DMS53 treated with DMSO at 0.1 percent for 48 hours (cell line): ENCODE results near the gene RXRG.

Experiments
- DNase-seq: peaks from one replicate; lab custom pipeline; 2025; ENCODE audit not compliant: unreplicated experiment; lab: John Stamatoyannopoulos, UW

Gene RXRG

DNA sequence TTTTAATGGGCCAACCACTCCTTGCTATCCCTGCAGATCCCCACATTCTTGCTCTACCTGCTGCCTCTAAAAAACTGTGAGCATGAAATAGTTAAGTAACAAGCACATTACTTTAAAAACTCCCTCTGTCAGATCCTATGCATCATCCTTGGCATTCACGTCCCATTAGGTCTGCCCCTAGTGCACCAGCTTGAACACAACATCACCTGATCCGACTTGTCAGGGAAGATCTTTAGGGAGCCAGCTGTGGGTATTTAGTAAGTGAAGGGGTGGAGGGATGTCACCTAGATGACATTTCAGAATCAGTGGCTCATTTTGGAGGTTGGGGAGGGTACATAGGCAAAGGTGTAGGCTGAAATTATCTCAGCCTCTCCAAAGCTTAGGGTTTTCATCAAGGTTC is 33.5 kb downstream of the RXRG start:
- DNase-seq = no peak

DNA sequence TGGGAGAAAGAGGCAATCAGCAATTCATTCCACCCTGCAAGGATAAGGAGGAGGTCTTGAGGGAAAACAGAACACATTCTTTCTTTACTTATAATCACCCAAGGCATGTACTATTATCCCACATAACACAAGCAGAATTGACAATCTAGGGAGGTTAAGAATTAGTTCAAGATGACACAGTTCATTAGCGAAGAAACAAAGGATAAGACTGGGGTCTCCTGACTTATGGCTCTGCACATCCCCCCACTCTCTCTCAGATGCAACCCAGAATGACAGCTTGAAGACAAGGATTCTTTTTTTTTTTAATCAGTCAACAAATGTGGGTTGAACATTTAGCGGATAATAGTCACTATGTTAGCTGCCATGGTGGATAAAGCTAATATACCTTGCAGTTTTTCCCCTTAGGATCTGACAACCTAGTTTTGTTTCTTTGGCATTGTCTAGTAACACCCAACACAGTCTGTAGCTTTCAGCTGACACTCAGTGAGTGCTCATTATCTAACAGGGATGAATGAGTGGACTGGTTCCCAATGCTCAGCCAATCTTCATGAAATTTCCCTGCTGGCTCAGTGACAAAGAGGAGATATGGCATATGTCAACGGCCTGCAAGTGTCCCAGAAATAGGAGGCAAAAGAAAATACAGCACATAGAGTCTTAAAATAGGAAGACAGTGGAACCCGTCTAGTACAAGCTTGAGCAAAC is 35.1 kb downstream of the RXRG start:
- DNase-seq = no peak

DNA sequence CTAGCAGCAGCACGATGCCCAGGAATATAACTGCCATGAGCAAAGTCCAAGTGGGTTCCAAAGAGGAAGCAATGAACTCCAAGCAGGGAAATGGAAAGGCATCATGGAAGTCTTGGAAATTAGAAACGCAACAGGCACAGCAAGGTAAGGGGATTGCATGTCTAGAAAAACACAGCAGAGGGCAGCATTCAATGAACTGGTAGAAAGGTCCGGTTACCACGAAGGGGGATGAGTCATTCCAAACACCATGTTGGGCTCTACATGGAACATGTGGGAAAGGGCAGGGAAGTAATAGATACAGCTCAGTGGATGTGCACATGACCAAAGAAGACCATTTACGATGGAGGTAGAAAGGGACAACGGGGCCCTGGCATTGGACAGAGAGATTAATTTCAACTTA is 36.4 kb downstream of the RXRG start:
- DNase-seq = peak; percentile 85

DNA sequence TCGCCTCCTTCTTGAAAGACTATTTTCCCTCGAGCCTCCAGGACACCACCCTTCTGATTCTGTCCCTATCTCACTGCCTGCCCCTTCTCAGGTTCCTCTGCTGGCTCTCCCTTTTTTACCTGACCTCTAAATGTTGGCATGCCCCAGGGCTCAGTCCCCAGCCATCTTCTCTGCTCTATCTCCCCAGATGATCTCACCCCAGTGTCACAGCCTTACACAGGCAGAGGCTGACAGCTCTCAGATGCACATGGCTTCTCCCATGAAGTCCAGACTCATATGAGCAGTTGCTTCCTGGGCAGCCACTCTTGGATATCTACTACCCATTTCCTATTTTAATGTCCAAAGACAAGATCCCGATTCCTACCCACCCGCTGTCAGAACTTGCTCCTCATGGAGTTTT is 37.5 kb downstream of the RXRG start:
- DNase-seq = no peak

DNA sequence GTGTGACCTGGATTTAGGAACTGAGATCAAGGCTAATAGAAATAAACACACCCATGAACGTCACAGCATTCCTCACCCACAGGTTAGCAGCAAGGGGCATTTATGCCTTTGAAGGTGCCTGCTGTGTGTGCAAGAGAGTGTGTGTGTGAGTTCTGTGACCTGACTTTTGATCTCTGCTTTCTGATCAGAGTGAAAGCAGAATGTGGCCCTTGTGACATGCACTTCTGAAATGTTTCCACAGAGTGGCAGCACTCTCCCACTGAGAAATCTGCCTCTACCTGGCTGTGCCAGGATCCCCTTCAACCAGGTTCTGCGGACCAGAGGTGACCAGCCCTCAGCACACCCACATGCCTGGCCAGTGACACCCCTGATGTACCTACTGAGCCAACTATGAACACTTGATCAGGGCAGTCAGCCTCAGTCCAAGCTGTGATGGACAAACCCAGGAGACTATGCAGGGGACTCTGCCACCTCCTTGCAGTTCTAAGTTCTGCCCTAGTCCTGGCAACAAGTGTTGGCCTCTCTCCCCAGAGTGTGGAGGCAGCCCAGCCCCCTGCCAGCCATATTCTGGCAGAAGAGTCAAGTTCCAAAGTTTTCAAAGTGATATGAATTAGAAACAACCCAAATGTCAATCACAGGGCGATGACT is 41.0 kb downstream of the RXRG start:
- peak; percentile 40 for DNase-seq

DNA sequence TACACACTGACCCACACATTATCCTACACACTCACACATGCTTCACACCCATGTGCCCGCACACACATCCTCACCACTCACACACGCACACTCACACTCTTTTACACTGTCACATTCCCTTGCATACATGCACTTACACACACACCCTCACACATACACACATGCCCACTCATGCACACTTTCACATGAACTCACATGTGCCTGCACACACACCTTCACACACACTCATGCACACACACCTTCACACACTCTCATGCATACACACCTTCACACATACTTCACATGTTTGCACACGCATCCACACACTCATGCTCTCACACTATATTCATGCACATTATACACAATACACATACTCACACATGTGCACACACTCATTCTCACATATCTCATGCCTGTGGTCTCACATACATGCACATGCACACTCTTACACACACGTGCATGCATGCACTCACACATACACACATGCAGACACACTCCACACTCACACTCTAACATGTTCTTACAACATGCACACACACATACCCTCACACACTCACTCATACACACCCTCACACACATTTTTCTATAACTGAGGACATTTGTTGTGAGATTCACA is 42.3 kb downstream of the RXRG start:
- no peak for DNase-seq

DNA sequence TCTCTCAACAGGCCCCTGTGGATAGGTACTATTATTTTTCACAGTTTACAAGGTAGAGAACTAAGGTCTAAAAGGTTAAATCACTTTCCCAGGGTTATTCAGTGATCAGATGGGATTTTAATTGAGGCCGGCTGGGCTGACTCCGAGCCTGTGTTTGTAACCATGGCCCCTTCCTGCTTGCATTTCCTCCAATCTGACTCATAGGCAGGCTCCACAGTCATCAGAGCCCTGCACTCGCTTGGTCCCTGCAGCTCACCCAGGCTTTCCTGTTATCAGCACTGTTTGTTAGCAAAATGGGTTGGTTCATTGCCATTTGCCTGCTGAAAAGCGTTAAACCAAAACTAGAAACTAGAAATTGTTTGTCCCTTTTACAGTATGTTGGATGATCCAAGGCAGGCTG is 47.0 kb downstream of the RXRG start:
- no peak for DNase-seq

DNA sequence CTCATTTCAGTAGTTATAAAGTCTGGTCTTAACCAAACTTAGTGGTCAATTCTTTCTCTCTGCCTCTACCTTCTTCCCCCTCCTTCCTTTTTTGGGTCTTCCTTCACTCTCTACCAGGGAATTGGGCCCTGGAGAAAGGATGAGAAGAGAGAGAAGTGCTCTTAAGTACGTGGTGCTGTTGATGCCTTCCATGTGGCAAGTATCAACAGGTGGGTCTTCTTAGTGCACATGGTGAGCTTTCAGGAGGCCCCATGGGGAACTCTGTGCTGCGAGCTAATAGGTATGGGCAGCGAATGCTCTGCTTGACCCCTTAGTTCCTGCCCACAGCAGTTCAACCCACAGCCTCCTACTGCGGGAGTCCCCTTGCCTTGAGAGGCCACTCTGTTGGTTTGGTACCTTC is 49.0 kb downstream of the RXRG start:
- no peak for DNase-seq

DNA sequence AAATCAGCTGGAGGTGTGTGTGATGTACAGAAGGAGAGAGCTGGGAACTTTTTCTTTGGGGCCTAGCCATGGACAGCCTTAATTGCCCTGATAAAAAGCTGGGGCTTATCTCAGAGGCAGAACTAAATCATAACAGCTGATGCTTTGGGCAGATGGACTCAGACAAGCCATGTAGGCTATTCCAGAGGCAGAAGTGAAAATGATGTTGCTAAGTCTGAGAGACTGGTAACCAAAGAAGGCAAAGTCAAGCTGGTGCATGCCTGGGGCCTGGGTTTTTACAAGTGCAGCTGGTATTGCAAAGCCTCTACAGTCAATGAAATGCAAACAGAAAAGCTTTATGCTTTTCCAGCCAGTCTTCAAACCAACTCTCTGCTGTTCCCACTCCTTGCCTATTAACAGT is 49.4 kb downstream of the RXRG start:
- DNase-seq = no peak

DNA sequence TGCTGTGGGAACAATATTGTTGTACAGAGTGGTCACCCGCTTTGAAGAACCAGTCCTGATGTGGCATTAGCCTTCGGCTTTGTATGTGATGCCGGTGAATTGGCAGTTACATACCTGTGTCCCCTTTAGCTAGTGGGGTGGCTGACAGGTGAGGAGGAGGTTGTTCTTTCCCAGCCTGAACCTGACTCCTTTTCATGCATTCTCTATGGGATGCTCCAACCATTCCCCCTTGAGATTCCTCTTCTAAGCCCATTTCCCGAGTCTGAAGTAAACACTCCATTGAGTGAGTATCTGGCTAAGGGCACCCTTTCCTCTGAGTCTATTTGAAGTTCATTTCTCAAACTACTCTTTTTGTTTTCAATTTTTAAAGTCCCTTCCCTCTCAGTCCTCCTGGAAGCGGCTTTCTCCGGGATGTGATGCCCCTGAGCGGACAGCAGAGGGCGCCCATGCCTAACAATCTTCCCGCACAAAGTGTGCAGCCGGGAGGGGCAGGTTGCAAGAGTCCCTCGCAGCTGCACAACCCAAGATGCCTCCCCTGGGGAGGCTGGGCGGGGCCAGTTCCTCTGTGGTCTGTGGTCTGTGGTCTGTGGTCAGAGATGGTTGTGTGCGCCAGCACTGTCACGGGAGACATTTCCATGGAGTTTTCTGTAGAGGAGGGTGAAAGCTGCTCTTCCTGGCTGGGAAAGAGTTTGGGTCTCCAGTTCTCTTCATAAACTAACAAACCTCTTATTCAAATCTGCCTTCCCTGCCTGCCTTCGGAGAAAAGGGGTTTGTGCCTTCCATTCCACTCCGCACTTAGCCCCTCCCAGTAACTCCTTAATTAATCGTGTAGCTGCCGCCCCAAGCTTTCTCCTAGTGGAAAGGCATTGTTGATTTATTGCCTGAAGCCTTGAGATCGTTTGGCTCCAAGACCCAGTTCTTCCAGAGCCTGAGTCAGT is 52.0 kb downstream of the RXRG start:
- peak; percentile 48 for DNase-seq

DNA sequence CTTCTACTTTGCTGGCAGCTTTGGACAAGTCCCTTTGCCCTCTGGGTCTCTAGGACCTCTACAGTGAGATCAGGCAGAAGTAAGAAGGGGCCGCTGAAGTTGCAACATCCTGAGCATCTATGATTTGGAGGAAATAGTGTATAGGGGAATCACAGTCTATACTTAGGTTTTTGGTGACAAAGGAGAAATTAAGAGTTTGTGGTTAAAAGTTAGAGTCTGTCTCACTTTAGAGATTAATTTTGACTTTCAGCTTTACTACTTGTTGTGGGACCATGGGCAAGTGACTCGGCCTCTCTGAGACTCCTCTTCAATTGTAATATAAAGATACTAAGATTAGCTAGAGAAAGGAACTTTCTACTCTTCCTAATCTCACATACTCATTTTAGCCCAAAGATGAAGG is 55.3 kb downstream of the RXRG start:
- no peak for DNase-seq

DNA sequence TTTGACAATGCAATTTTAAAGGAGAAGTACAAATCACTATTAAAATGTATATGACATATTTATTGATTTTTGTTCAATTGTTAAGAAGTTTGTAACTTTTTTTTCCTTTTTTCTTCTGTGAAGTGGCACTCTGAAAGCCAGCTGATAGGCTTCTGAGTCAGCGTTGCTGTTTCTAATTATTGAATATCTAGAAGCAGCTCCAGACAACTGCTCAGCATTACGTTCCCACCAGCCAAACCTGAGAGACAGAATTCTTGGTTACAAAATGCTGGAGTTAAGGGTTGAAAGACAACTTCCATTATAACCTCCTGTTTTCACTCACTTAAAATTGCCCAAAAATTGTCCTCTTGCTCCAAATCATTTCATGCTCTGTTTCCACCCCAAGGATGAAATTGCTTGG is 57.0 kb downstream of the RXRG start:
- DNase-seq = no peak

DNA sequence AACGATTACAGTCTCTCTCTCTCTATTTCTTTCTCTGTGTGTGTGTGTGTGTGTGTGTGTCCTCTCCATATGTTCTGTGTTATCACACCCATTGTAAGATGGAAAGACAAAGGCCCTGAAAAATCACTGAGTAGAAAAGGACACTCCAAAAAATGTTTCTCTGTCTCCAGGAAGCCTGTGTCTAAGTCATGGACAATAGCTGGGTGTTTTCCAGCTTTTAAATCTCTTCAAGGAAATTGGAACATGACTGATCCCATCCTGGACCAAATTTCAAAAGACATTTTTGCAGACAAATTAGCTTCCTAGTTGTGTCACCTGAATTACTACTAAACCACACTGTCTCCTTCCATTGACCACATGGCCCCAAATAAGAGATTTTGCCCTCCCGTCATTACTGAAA is 57.4 kb downstream of the RXRG start:
- DNase-seq = no peak

DNA sequence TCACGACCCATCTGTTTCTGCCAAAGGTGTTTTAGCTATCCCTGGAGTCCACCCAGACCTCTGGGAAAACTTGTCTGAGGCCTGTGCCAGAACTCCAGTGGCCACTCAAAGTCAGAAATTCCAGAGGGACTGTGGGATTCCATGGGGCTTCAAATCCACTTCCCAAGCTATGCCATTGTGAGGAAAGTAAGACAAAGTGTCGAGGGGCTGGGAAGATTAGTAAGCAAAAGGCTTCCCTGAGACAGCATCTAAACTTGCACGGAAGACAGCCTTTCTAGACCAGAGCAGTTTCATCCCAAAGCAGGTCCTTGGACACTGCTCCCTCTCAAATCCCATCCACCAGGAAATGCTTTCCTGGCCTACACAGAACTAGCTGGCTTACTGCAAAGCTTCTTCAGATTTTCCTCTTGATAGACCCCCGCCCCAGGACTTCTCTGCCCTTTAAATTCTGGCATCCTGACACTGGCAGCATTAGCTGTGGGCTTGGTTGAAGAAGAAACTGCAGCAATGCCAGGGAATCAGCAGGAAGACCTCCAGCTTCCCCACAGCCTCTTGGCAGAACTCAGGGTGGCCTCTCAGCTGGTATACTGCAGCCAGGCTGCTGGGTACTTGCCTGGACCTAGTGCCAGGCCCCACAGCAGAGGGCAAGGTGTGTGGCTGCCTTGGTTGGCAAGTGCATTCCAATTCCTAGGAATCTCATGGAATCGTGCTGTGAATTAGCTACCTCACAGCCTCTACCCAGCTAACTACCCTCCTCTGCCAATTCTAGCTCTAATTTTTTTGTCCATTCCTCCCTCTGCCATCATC is 61.1 kb downstream of the RXRG start:
- DNase-seq = no peak

DNA sequence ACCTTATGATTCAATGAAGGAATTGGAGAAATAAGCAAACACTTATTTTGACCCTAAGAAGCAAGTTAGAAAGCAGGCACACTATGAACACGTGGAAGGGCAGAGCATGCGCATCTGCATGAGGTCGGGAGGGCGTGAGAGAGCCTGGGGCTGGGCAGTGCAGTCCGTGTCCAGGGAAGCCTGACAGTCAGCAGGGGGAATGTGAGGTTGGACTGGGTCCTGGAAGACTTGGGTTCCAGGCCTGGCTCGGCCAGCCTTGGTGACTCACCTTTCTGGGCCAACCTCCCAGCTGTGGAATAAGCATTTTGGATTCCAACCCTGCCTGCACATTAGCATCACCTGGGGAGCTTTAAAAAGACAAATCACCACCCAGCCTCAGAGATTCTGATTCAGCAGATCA is 61.9 kb downstream of the RXRG start:
- DNase-seq = no peak

DNA sequence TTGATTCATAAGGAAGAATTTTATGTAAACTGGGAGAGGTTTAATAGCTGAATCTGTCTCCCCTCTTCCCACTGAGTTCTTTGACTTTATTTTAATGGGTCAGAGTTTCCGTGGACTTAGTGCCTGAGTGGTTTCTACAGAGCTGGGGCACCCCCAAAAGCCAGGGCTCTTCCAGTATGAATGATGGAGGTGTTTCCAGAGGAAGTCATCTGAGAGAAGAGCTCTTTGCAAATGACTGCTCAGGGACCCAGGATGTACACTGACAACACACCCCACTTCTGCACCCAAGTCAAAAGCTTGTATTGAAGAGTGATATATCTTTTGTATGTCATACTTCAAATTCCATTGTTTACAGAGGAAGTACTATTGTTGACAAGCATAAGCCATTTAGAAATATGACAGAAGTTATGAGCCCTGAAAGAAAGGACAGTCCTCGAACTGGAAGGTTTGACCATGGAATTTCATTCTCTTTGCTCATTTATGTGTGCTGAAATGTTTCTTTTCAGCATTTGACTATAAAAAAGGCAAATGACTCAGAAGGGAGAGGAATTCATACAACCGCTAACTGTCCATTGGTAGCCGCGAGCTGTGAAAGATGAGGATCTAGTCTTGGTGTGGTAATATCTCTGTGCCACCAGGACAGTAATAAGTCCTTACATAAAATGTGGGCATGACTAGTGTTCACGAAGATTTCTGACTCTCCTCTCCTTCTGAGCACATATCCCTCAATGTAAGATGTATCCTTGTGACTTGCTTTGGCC is 63.0 kb downstream of the RXRG start:
- no peak for DNase-seq

DNA sequence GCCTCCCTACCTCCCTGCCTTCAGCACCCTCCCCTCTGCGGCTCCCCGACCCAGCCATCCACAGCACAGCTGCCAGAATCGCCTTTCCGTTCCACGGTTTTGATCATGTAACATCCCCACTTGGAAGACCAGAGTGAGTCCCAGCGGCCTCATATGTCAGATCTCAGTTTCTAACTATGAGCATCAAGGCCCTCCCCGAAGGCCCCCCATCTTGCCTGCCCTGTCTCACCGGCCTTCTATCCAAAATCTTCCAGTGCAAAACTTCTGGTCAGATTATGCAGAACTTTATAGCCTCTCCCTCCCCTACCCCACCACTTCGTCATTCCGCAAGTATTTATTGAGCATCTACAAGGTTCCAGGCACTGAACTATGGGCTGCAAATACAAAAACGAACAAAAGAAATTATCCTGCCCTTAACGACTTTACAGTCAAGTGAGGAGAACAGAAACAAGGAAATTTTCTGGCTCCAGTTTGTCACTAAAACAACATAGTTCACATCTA is 68.1 kb downstream of the RXRG start:
- DNase-seq = no peak

DNA sequence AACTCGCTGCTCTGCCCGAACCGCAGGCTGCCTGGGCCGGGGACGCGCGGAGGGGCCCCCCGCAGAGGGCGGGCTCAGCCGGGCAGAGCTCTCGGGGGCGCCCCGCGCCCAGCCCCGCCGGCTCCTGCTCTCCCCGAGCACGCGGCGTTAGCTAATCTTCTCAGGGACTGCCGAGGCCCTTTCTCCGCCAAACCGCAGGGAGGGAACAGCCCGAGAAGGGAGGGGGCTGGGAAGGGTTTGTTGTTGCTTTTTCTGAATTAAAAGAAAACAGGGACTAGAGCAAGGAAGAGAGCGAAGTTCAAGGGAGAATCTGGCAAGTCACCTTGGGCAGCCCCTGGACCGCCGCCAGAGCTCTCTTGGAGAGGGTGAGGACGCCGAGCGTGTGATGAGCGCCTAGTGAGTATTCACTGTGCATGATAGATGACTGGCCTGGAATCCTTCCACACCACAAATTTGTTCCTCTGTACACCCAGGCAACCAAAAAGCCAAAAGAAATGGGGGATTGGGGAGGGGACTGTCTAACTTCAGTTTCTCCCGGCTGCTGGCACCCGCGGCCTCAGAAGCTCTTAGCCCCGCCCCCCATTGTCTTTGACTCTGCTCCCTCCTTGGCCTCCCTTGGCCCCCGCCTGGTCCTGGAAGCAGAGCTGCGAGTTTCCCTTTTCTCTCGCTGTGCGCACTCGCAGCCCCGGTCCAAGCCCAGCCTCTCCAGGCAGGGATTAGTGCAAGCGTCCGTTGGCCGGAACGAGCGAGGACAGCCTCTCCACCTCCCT is 68.7 kb downstream of the RXRG start:
- DNase-seq = peak; percentile 66

DNA sequence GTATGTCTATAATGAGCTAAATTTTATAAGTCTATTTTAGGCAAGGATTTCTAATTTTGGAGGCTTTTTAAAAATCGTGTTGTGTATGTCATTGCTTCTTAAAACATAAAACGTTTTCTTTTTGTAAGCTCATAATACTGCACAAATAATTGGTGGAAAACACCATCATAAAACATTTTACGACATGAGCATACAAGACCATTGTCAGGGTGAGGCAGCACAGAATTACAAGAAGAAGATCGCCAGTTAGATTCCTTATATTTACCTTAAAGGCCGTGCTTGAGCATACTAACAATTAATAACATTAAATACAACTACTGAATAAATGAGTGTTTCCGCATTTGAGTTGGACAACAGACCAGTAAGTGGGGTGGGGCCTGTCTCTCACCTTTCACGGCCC is 69.3 kb downstream of the RXRG start:
- DNase-seq = no peak
